A549 (cell line): ENCODE data around the gene PTPN1. TPM values are rescaled to one million over a fixed set of nuclear protein-coding genes. Genes with fewer than 3 reads are reported as not detected.

Experiments used
- ATAC-seq, 2 experiments: fragments of 200-7000 bp in 1 of 2; fragments of >200 bp in 1 of 2; cut with Nextera tagmentation in 1 of 2; cut with Tn5 transposase in 1 of 2; 3 replicates each; pipeline versions ENCODE4 v1.8.0 to v1.9.1; 2018 to 2020; ENCODE audit warnings: mild to moderate bottlenecking in 1 of 2, moderate library complexity in 1 of 2
- CTCF ChIA-PET: fragments of 300-600 bp; sonication (Branson Sonifier 250); formaldehyde crosslinking; extraction: SDS; loops from one replicate; lab custom pipeline; 2021; ENCODE audit warnings: antibody characterized with exemption, inconsistent platforms; lab: Yijun Ruan, JAX
- POLR2A ChIA-PET: fragments of 350-600 bp; formaldehyde crosslinking; extraction: SDS; loops from one replicate; lab custom pipeline; 2021; ENCODE audit warnings: antibody characterized with exemption, inconsistent platforms; lab: Yijun Ruan, JAX
- DNase-seq, 2 experiments: peaks; one replicate each; pipeline versions ENCODE4 v3.0.0 to v3.0.0-alpha.2; 2011 to 2016; ENCODE audit warnings: low read depth in 1 of 2, low spot score in 1 of 2
- FAIRE-seq: peaks from 2 replicates; lab custom pipeline; 2011; peaks lifted over from hg19 to GRCh38; lab: Jason Lieb, UNC
- H3K27ac ChIP-seq, 2 experiments: fragments of >200 bp; sonication (Bioruptor Twin); formaldehyde crosslinking; 3 replicates each; pipeline ENCODE4 v1.5.1; 2016 to 2017
- H3K4me1 ChIP-seq: fragments of >200 bp; sonication (Bioruptor Twin); formaldehyde crosslinking; 3 replicates; pipeline ENCODE4 v1.6.1; 2016
- H3K4me2 ChIP-seq: fragments of >200 bp; sonication (Bioruptor Twin); formaldehyde crosslinking; 3 replicates; pipeline ENCODE4 v1.6.1; 2016
- H3K4me3 ChIP-seq: fragments of >200 bp; sonication (Bioruptor Twin); formaldehyde crosslinking; 3 replicates; pipeline ENCODE4 v1.5.1; 2016
- H3K9me3 ChIP-seq: fragments of >200 bp; sonication (Bioruptor Twin); formaldehyde crosslinking; 3 replicates; pipeline ENCODE4 v1.6.1; 2016
- BHLHE40 ChIP-seq: IDR thresholded peaks from 2 replicates; pipeline ENCODE4 v1.6.1; 2012; ENCODE audit warnings: low read depth, low read length, inconsistent platforms
- EHF ChIP-seq: fragments of 250-450 bp; sonication (Bioruptor Pico); IDR thresholded peaks from 2 replicates; pipeline ENCODE4 v1.5.0; 2020; ENCODE audit warnings: mild to moderate bottlenecking
- FOSB ChIP-seq: fragments of 250-450 bp; sonication (Bioruptor Pico); IDR thresholded peaks from 2 replicates; pipeline ENCODE4 v1.5.0; 2020; ENCODE audit warnings: mild to moderate bottlenecking, moderate library complexity
- GATA3 ChIP-seq: IDR thresholded peaks from 2 replicates; pipeline ENCODE4 v1.6.1; 2012; ENCODE audit warnings: borderline replicate concordance
- HEYL ChIP-seq: fragments of 250-450 bp; sonication (Bioruptor Pico); IDR thresholded peaks from 2 replicates; pipeline ENCODE4 v1.8.0; 2021; ENCODE audit warnings: mild to moderate bottlenecking, moderate library complexity
- HOXA7 ChIP-seq: fragments of 250-450 bp; sonication (Bioruptor Pico); IDR thresholded peaks from 2 replicates; pipeline ENCODE4 v1.5.0; 2020; ENCODE audit warnings: mild to moderate bottlenecking, moderate library complexity
- JUNB ChIP-seq: fragments of >200 bp; sonication (Bioruptor Twin); formaldehyde crosslinking; IDR thresholded peaks from 2 replicates; pipeline ENCODE4 v1.6.1; 2016
- KDM5A ChIP-seq: fragments of 200-600 bp; sonication (generic); IDR thresholded peaks from 2 replicates; pipeline ENCODE4 v1.6.1; 2016; ENCODE audit warnings: antibody characterized with exemption, mild to moderate bottlenecking
- MAFK ChIP-seq: fragments of 450-650 bp; IDR thresholded peaks from 2 replicates; pipeline ENCODE4 v1.6.1; 2014; ENCODE audit not compliant: partially characterized antibody
- NFE2L2 ChIP-seq: fragments of 150-350 bp; conservative IDR thresholded peaks from 2 replicates; pipeline ENCODE4 v1.6.1; 2014; ENCODE audit warnings: low read length
- NR3C1 ChIP-seq: fragments of >200 bp; sonication (Bioruptor Twin); formaldehyde crosslinking; IDR thresholded peaks from 3 replicates; pipeline ENCODE4 v1.6.1; 2017
- POLR2AphosphoS2 ChIP-seq: conservative IDR thresholded peaks from 2 replicates; pipeline ENCODE4 v1.6.1; 2012; ENCODE audit warnings: low read length, improper control_type of control experiment, inconsistent platforms
- RARB ChIP-seq: fragments of 250-450 bp; sonication (Bioruptor Pico); IDR thresholded peaks from 2 replicates; pipeline ENCODE4 v1.8.0; 2021; ENCODE audit warnings: mild to moderate bottlenecking, moderate library complexity
- TFCP2L1 ChIP-seq: fragments of 250-450 bp; sonication (Bioruptor Pico); IDR thresholded peaks from 2 replicates; pipeline ENCODE4 v1.5.0; 2021; ENCODE audit warnings: mild to moderate bottlenecking
- WGBS: methylation state at CpG from one replicate; pipeline ENCODE4 v1.1.6; 2017; ENCODE audit errors: missing lambda C conversion rate; 5-methylcytosine and 5-hydroxymethylcytosine counted together
- polyA plus RNA-seq, 4 experiments: library from polyadenylated mRNA; depleted of rRNA in 3 of 4; stranded (reverse); fragments of >200 nt; fragmentation: RNase III in 1 of 4; extraction: RNeasy Plus Mini Kit Qiagen cat#74134 plus additional on column Dnase treatment in 1 of 4; gene quantifications; 2 replicates in 3 of 4; 3 replicates in 1 of 4; pipeline ENCODE4 v1.2.3, GENCODE V29; 2011 to 2017
- TF ChIP-seq, protein P1 (sequence below): fragments of 150-350 bp; IDR thresholded peaks from 2 replicates; pipeline ENCODE4 v1.6.1; 2014; ENCODE audit warnings: low read depth, mild to moderate bottlenecking, low read length
- TF ChIP-seq, protein P2 (sequence below): IDR thresholded peaks from 2 replicates; pipeline ENCODE4 v1.6.1; 2012
- TF ChIP-seq, protein P3 (sequence below): fragments of 200-600 bp; sonication (generic); IDR thresholded peaks from 2 replicates; pipeline ENCODE4 v1.6.1; 2016; ENCODE audit warnings: antibody characterized with exemption, mild to moderate bottlenecking, moderate library complexity
- TF ChIP-seq, protein P4 (sequence below): IDR thresholded peaks from 2 replicates; pipeline ENCODE4 v1.6.1; 2012; ENCODE audit warnings: low read depth, borderline replicate concordance
- TF ChIP-seq, protein P5 (sequence below): fragments of >200 bp; sonication (Bioruptor Twin); formaldehyde crosslinking; IDR thresholded peaks from 3 replicates; pipeline ENCODE4 v1.5.1; 2016
- TF ChIP-seq, protein P6 (sequence below): fragments of >200 bp; sonication (Bioruptor Twin); formaldehyde crosslinking; IDR thresholded peaks from 3 replicates; pipeline ENCODE4 v1.6.1; 2016

Gene PTPN1
- polyA plus RNA-seq, 2 of the 4 experiments (the other 2 are of a cell fraction) = 23.2 to 24.3 TPM

DNA sequence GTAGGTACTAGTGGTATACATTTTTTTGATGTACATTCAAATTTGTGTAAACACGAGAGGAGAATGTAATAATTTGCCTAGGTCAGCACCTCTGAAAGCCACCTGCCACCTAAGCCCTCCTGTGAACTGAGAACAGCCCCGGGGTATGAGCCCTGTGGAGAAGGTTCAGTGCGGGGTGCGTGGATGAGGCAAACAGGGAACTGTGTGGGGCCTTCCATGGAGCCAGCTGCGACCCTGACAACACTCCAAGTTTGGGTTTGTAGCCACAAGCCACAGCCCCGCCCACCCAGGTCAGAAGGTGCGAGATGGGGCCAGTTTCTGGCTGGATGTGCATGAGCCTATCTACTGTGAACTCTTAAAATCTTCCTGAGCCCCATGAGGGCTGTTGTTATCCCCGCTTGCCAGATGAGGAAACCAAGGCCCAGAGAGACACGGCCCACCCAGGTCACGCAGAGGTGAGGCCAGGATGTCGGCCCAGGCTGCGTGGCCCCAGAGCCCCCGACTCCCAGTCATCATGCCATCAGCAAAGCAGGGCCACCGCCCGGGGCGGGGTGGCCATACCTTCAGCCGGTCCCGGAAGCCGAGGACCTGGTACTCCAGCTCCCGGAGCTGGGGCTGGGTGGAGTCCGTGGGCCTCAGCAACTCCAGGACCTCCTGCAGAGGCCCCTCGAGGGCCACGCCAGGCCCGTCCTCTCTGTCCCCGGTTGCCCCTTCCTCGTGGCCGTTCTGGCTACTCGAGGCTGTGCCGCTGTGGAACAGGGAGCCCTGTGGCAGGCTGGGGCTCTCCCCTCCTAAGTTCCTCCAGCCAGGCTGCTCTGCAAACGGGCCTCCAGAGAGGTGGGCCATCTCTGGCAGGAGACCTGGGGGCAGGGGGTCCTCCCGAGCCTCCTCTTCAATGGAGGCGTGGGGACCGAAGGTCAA lies 91.6 kb downstream of the PTPN1 start:
- Histone ChIP-seq H3K4me1 (no peaks in the 10 kb centered on the region), H3K4me3 (no peak overlapping the region), H3K9me3 (no peaks in the 10 kb centered on the region), H3K4me2 (no peak overlapping the region), H3K27ac (no peak overlapping the region)
- ChIA-PET POLR2A (no interaction called here), CTCF (interaction anchor here (1.0 to 2.2 kb wide), 5 partner anchors 9 to 25 kb away, joined by 3 to 8 read pairs (median 5); no protein-coding TSS in a partner anchor)
- peak; percentile 77 for TF ChIP-seq MAFK
- no peak for TF ChIP-seq HEYL (CRISPR knock-in tag)
- TF ChIP-seq RARB (CRISPR knock-in tag) = no peak
- no peak for TF ChIP-seq BHLHE40
- FAIRE-seq (no peak), ATAC-seq (no peak), DNase-seq (no peak)
- 91% methylated on average over 25 of the region's 33 CpGs for WGBS

DNA sequence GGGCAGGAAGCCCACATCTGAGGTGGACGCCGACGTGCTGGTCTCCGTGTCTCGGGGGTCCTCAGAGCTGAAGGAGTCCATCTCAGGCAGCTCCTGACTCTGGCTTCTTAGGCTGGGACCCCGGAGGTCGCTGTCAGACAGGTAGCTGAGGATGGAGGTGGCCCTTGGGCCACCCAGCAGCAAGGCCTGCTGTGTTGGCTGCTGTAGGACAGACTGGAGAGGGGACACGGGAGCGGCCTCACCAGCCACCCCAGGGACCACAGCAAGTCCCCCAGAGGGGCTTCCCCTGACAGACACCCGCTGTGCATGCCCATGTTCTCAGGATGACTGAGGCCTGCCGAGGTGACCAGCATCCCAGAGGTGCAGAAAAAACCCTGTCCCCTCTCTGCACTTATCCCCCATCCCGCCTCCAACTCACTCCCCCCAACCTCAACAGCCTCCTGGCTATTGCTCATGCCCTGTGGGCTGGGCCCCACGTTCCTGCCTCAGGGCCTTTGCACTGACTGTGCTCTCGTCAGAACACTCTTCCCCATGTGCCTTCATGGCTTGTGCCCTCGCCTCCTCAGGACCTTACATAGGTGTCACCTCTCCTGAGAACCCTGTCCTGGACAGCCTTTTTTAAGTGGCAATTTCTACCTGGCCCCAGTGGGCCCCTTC lies 92.4 kb downstream of the PTPN1 start:
- Histone ChIP-seq H3K4me2 (no peak overlapping the region), H3K27ac (no peak overlapping the region), H3K9me3 (no peaks in the 10 kb centered on the region)
- no peak for ATAC-seq
- CTCF ChIA-PET = interaction anchor here (1.2 to 2.2 kb wide), 3 partner anchors 10 to 24 kb away, joined by 4 to 8 read pairs (median 6); no protein-coding TSS in a partner anchor
- WGBS = 87% methylated on average over 14 of the region's 15 CpGs
- TF ChIP-seq NR3C1 = no peak
- TF ChIP-seq, protein P1, sequence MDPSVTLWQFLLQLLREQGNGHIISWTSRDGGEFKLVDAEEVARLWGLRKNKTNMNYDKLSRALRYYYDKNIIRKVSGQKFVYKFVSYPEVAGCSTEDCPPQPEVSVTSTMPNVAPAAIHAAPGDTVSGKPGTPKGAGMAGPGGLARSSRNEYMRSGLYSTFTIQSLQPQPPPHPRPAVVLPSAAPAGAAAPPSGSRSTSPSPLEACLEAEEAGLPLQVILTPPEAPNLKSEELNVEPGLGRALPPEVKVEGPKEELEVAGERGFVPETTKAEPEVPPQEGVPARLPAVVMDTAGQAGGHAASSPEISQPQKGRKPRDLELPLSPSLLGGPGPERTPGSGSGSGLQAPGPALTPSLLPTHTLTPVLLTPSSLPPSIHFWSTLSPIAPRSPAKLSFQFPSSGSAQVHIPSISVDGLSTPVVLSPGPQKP = no peak
- TF ChIP-seq, protein P2, sequence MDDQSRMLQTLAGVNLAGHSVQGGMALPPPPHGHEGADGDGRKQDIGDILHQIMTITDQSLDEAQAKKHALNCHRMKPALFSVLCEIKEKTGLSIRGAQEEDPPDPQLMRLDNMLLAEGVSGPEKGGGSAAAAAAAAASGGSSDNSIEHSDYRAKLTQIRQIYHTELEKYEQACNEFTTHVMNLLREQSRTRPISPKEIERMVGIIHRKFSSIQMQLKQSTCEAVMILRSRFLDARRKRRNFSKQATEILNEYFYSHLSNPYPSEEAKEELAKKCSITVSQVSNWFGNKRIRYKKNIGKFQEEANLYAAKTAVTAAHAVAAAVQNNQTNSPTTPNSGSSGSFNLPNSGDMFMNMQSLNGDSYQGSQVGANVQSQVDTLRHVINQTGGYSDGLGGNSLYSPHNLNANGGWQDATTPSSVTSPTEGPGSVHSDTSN = no peak
- no peak for TF ChIP-seq GATA3
- no peak for TF ChIP-seq KDM5A
- no peak for TF ChIP-seq JUNB
- TF ChIP-seq POLR2AphosphoS2 = no peak
- TF ChIP-seq, protein P3, sequence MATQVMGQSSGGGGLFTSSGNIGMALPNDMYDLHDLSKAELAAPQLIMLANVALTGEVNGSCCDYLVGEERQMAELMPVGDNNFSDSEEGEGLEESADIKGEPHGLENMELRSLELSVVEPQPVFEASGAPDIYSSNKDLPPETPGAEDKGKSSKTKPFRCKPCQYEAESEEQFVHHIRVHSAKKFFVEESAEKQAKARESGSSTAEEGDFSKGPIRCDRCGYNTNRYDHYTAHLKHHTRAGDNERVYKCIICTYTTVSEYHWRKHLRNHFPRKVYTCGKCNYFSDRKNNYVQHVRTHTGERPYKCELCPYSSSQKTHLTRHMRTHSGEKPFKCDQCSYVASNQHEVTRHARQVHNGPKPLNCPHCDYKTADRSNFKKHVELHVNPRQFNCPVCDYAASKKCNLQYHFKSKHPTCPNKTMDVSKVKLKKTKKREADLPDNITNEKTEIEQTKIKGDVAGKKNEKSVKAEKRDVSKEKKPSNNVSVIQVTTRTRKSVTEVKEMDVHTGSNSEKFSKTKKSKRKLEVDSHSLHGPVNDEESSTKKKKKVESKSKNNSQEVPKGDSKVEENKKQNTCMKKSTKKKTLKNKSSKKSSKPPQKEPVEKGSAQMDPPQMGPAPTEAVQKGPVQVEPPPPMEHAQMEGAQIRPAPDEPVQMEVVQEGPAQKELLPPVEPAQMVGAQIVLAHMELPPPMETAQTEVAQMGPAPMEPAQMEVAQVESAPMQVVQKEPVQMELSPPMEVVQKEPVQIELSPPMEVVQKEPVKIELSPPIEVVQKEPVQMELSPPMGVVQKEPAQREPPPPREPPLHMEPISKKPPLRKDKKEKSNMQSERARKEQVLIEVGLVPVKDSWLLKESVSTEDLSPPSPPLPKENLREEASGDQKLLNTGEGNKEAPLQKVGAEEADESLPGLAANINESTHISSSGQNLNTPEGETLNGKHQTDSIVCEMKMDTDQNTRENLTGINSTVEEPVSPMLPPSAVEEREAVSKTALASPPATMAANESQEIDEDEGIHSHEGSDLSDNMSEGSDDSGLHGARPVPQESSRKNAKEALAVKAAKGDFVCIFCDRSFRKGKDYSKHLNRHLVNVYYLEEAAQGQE = no peak
- TF ChIP-seq, protein P4, sequence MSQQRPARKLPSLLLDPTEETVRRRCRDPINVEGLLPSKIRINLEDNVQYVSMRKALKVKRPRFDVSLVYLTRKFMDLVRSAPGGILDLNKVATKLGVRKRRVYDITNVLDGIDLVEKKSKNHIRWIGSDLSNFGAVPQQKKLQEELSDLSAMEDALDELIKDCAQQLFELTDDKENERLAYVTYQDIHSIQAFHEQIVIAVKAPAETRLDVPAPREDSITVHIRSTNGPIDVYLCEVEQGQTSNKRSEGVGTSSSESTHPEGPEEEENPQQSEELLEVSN = no peak
- TF ChIP-seq TFCP2L1 (CRISPR knock-in tag) = no peak
- TF ChIP-seq, protein P5, sequence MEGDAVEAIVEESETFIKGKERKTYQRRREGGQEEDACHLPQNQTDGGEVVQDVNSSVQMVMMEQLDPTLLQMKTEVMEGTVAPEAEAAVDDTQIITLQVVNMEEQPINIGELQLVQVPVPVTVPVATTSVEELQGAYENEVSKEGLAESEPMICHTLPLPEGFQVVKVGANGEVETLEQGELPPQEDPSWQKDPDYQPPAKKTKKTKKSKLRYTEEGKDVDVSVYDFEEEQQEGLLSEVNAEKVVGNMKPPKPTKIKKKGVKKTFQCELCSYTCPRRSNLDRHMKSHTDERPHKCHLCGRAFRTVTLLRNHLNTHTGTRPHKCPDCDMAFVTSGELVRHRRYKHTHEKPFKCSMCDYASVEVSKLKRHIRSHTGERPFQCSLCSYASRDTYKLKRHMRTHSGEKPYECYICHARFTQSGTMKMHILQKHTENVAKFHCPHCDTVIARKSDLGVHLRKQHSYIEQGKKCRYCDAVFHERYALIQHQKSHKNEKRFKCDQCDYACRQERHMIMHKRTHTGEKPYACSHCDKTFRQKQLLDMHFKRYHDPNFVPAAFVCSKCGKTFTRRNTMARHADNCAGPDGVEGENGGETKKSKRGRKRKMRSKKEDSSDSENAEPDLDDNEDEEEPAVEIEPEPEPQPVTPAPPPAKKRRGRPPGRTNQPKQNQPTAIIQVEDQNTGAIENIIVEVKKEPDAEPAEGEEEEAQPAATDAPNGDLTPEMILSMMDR = no peak
- TF ChIP-seq EHF (CRISPR knock-in tag) = no peak
- TF ChIP-seq HOXA7 (CRISPR knock-in tag) = no peak
- TF ChIP-seq NFE2L2 = no peak
- no peak for TF ChIP-seq FOSB (CRISPR knock-in tag)
- TF ChIP-seq, protein P6, sequence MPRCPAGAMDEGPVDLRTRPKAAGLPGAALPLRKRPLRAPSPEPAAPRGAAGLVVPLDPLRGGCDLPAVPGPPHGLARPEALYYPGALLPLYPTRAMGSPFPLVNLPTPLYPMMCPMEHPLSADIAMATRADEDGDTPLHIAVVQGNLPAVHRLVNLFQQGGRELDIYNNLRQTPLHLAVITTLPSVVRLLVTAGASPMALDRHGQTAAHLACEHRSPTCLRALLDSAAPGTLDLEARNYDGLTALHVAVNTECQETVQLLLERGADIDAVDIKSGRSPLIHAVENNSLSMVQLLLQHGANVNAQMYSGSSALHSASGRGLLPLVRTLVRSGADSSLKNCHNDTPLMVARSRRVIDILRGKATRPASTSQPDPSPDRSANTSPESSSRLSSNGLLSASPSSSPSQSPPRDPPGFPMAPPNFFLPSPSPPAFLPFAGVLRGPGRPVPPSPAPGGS = no peak
- TF ChIP-seq BHLHE40 = no peak
- TF ChIP-seq, all 56 proteins: peak for 0
- Histone ChIP-seq H3K4me3 (no peak overlapping the region), H3K4me1 (no peaks in the 10 kb centered on the region)
- FAIRE-seq (no peak), DNase-seq (no peak)
- POLR2A ChIA-PET = no interaction called here
